Body of pancreas (tissue), 4 donors: ENCODE results near the gene AREG. TPM values are rescaled to one million over a fixed set of nuclear protein-coding genes. Genes with fewer than 3 reads are reported as not detected.

Source experiments
- ATAC-seq: fragments of 150-250 bp; one replicate; pipeline ENCODE4 v1.9.1; 2016
- DNase-seq, 4 donors: peaks; one replicate each; pipeline ENCODE4 v3.0.0-alpha.2; 2019
- H3K27ac ChIP-seq, 4 donors: fragments of 200-600 bp; sonication (generic); 1 replicate in 3 of 4; 2 replicates in 1 of 4; pipeline versions ENCODE4 v1.5.1 to v1.6.1; 2016 to 2019; ENCODE audit warnings: mild to moderate bottlenecking in 1 of 4, mixed read lengths in 1 of 4, moderate library complexity in 1 of 4
- H3K27me3 ChIP-seq, 2 donors: fragments of 200-600 bp; sonication (generic); one replicate each; pipeline ENCODE4 v1.6.0; 2016; ENCODE audit warnings: mild to moderate bottlenecking in 1 of 2
- H3K36me3 ChIP-seq, 2 donors: fragments of 200-600 bp; sonication (generic); replicated peaks in 1 of 2; 2 replicates each; pipeline ENCODE4 v1.5.1; 2016; ENCODE audit warnings: low read depth in 2 of 2; ENCODE audit not compliant: insufficient read depth in 1 of 2
- H3K4me1 ChIP-seq: fragments of 200-600 bp; sonication (generic); one replicate; pipeline ENCODE4 v1.6.0; 2016
- H3K4me3 ChIP-seq, 2 donors: fragments of 200-600 bp; sonication (generic); 1 replicate in 1 of 2; 2 replicates in 1 of 2; pipeline ENCODE4 v1.5.1; 2016 to 2019
- H3K9me3 ChIP-seq, 3 donors: fragments of 200-600 bp; sonication (generic); 1 replicate in 2 of 3; 2 replicates in 1 of 3; pipeline ENCODE4 v1.5.1; 2016
- CTCF ChIP-seq, 7 experiments: fragments of 450-650 bp in 4 of 7; fragments of 200-600 bp in 3 of 7; sonication (generic) in 3 of 7; IDR thresholded peaks; one replicate each; pipeline ENCODE4 v1.5.1; 2016 to 2019; ENCODE audit warnings: antibody characterized with exemption in 7 of 7
- POLR2A ChIP-seq, 3 donors: fragments of 450-650 bp; IDR thresholded peaks; one replicate each; pipeline ENCODE4 v1.6.1; 2016; ENCODE audit warnings: antibody characterized with exemption in 3 of 3, mild to moderate bottlenecking in 2 of 3
- WGBS, 2 donors: methylation state at CpG; one replicate each; pipeline ENCODE4 v1.1.5; 2017; 5-methylcytosine and 5-hydroxymethylcytosine counted together
- intact Hi-C: fragments of 100-400 bp; cut with DNase I; formaldehyde crosslinking; loops from one replicate; pipeline ENCODE4 v1.15.1; 2023
- total RNA-seq, 2 donors: library from RNA; depleted of rRNA; stranded (reverse); fragments of >200 nt; gene quantifications; one replicate each; pipeline ENCODE4 v1.1.0, GENCODE V29; 2016

AREG gene
- total RNA-seq, 2 donors from 2014 or later = 4.9 to 5.6 TPM

GRCh38 chr4:74413265-74413664 is 31.7 kb upstream of the AREG start:
- no peak for TF ChIP-seq CTCF (IDR thresholded peaks at IDR 0.05)
- no peak for TF ChIP-seq POLR2A (IDR thresholded peaks at IDR 0.05)
- ATAC-seq (no peak), DNase-seq (no peak)
- no peaks in the 10 kb centered on the region for H3K27me3 ChIP-seq
- H3K4me3 ChIP-seq = no peak overlapping the region
- intact Hi-C loops = no loop called here
- no peaks in the 10 kb centered on the region for H3K9me3 ChIP-seq
- no peaks in the 10 kb centered on the region for H3K36me3 ChIP-seq
- no peaks in the 10 kb centered on the region for H3K4me1 ChIP-seq
- H3K27ac ChIP-seq = no peak overlapping the region

- no peak for ATAC-seq
- no peak for TF ChIP-seq CTCF (IDR thresholded peaks at IDR 0.05)
- no peak for TF ChIP-seq POLR2A (IDR thresholded peaks at IDR 0.05)
- Histone ChIP-seq H3K4me1 (no peaks in the 10 kb centered on the region), H3K9me3 (no peaks in the 10 kb centered on the region), H3K4me3 (no peak overlapping the region), H3K27me3 (no peaks in the 10 kb centered on the region), H3K27ac (no peak overlapping the region), H3K36me3 (no peaks in the 10 kb centered on the region)
- no peak for DNase-seq
- intact Hi-C loops = no loop called here
- WGBS, 2 donors = 39 to 40% methylated on average over 5 of the region's 5 CpGs
Measured at GRCh38 chr4:74414149-74414809, 30.7 kb upstream of the AREG start.

DNA sequence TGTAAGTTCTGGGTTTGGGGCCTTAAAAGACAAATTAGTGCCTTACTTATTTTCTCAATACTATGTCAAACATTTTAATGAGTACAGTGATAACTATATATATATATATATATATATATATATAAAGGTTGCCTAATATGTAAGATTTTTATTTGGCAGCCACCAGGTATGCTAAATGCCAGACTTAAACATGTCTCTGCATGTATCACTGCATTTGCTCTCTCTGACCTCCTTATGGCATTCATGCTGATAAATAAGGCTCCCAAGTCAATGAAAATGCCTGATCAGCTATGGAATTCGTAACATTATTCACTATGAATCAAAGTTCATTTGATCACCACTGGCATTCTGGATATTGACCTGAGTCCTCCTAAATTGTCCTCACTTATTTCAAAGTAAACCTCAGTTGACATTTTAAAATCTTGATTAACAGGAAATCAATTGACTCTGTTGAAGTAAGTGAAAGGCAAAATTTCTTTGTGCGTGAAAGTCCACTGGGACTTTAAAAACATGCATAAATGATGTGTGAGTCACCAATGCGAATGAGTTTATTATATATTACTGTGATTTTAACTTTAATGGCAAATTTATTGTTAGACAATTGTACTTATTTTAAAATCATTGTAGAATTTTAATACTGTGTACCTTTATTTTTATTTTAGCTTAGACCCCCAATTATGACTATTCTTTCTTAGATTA is 29.2 kb upstream of the AREG start:
- TF ChIP-seq CTCF (IDR thresholded peaks at IDR 0.05) (no peak), POLR2A (IDR thresholded peaks at IDR 0.05) (no peak)
- Histone ChIP-seq H3K36me3 (no peaks in the 10 kb centered on the region), H3K4me3 (no peak overlapping the region), H3K4me1 (no peaks in the 10 kb centered on the region), H3K27me3 (no peaks in the 10 kb centered on the region), H3K9me3 (no peaks in the 10 kb centered on the region), H3K27ac (no peak overlapping the region)
- ATAC-seq (no peak), DNase-seq (no peak)
- intact Hi-C loops = no loop called here
- WGBS, 2 donors = 56 to 59% methylated on average over 3 of the region's 3 CpGs

- H3K4me3 ChIP-seq = no peak overlapping the region
- ATAC-seq = no peak
- no peak for TF ChIP-seq CTCF (IDR thresholded peaks at IDR 0.05)
- no peak for TF ChIP-seq POLR2A (IDR thresholded peaks at IDR 0.05)
- H3K27ac ChIP-seq = no peak overlapping the region
- peaks cover 3% of the 10 kb centered on the region for H3K4me1 ChIP-seq
- no peaks in the 10 kb centered on the region for H3K27me3 ChIP-seq
- no peaks in the 10 kb centered on the region for H3K36me3 ChIP-seq
- 64 to 65% methylated on average over 6 of the region's 6 CpGs for WGBS, 2 donors
- no peak for DNase-seq
- intact Hi-C loops = no loop called here
- no peaks in the 10 kb centered on the region for H3K9me3 ChIP-seq
Measured at GRCh38 chr4:74418063-74418670, 26.8 kb upstream of the AREG start.
